IPS-18c (cell line): ENCODE results near the gene CCDC8.
"Not testable (repeated sequence)": the region's sequence is repeated elsewhere in the genome, so short reads cannot be mapped to it uniquely, and the experiment has no call there.

Source experiments
- H3K4me3 ChIP-seq: 2 replicates; pipeline ENCODE4 v1.7.0; 2013; ENCODE audit warnings: low read depth, mild to moderate bottlenecking, low read length, moderate library complexity; ENCODE audit not compliant: insufficient read depth
- H3K9me3 ChIP-seq: one replicate; pipeline ENCODE4 v1.6.1; 2013; ENCODE audit warnings: mild to moderate bottlenecking, low read length, moderate library complexity; ENCODE audit not compliant: control insufficient read depth, insufficient read depth

Gene CCDC8

GRCh38 chr19:46376241-46377153 lies 36.9 kb downstream of the CCDC8 start:
- H3K4me3 ChIP-seq, result no peak overlapping the region
- no peaks in the 10 kb centered on the region for H3K9me3 ChIP-seq

- H3K4me3 ChIP-seq, H3K9me3 ChIP-seq: not testable (repeated sequence)
These were observed 37.8 kb downstream of the CCDC8 start for GRCh38 chr19:46375476-46376067.

- Histone ChIP-seq H3K9me3 (no peaks in the 10 kb centered on the region), H3K4me3 (peak overlapping the region; percentile 15; the same call in 1 of the 2 replicates)
These were observed 38.6 kb downstream of the CCDC8 start for GRCh38 chr19:46374536-46375475.

GRCh38 chr19:46373491-46374359 lies 39.6 kb downstream of the CCDC8 start:
- H3K4me3 ChIP-seq, result peak overlapping the region; percentile 15; the same call in 1 of the 2 replicates
- no peaks in the 10 kb centered on the region for H3K9me3 ChIP-seq

GRCh38 chr19:46372901-46373490 lies 40.4 kb downstream of the CCDC8 start:
- Histone ChIP-seq H3K4me3 (peak overlapping the region; percentile 6; the same call in 1 of the 2 replicates), H3K9me3 (no peaks in the 10 kb centered on the region)

- no peak overlapping the region for H3K4me3 ChIP-seq
- H3K9me3 ChIP-seq, result no peaks in the 10 kb centered on the region
These were observed 41.9 kb downstream of the CCDC8 start for GRCh38 chr19:46371371-46371901.

GRCh38 chr19:46369817-46370216 lies 43.5 kb downstream of the CCDC8 start:
- H3K9me3 ChIP-seq, result no peaks in the 10 kb centered on the region
- no peak overlapping the region for H3K4me3 ChIP-seq

- Histone ChIP-seq H3K9me3 (no peaks in the 10 kb centered on the region), H3K4me3 (no peak overlapping the region)
These were observed 45.2 kb downstream of the CCDC8 start for GRCh38 chr19:46368116-46368515.

- Histone ChIP-seq H3K9me3 (no peaks in the 10 kb centered on the region), H3K4me3 (no peak overlapping the region)
These were observed 45.9 kb downstream of the CCDC8 start for GRCh38 chr19:46367426-46367825.

- Histone ChIP-seq H3K9me3 (no peaks in the 10 kb centered on the region), H3K4me3 (no peak overlapping the region)
These were observed 46.6 kb downstream of the CCDC8 start for GRCh38 chr19:46366620-46367292.

- H3K9me3 ChIP-seq, result no peaks in the 10 kb centered on the region
- no peak overlapping the region for H3K4me3 ChIP-seq
These were observed 47.8 kb downstream of the CCDC8 start for GRCh38 chr19:46365561-46365960.

GRCh38 chr19:46364359-46364758 lies 49.0 kb downstream of the CCDC8 start:
- Histone ChIP-seq H3K9me3 (no peaks in the 10 kb centered on the region), H3K4me3 (no peak overlapping the region)

- no peak overlapping the region for H3K4me3 ChIP-seq
- H3K9me3 ChIP-seq, result no peaks in the 10 kb centered on the region
These were observed 51.4 kb downstream of the CCDC8 start for GRCh38 chr19:46361915-46362314.
